ENCODE measurements around the gene C4BPA.

DNA sequence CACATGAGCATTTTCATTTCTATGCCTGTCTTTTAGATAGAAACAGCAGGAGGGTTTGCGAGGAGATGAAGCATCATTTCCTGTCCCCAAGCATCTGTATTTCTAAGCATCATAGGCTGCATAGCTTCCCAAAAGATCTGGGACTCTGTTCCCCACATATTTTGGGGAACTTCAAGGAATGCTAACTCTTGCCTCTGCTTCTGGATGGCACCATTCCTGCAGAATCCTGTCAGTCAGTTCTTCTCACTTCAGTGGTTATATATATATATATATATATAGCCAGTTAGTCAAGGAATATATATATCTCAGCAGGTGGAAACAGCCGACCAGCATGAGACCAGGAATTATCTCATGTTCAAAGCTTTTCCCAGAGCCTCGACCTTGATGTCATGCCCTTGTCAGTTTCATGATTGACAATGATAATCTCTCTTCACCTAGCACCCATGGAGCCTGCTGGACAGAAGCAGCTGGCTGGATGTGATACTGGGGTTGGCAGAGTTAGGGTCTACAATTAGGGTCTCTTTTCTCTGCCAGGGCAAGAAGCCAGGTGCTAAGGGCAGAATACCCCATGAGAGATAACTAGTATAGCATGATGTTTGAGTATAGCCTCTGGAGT is 48.5 kb upstream of the C4BPA start:
- TF ChIP-seq CTCF (IDR thresholded peaks at IDR 0.05) (no peak), POLR2A (IDR thresholded peaks at IDR 0.05) (no peak)

Measured in uterus (tissue), 2 donors.